BE2C (cell line): ENCODE measurements around the gene ABCA7.

Experiments
- DNase-seq: peaks from one replicate; pipeline ENCODE4 v3.0.0-alpha.2; 2020
- H3K27me3 ChIP-seq: fragments of 250-450 bp; sonication (Bioruptor Pico); 2 replicates; pipeline ENCODE4 v1.5.1; 2020; ENCODE audit warnings: mild to moderate bottlenecking
- H3K36me3 ChIP-seq: fragments of 250-450 bp; sonication (Bioruptor Pico); 2 replicates; pipeline ENCODE4 v1.5.1; 2020; ENCODE audit warnings: mild to moderate bottlenecking
- H3K4me1 ChIP-seq: fragments of 250-450 bp; sonication (Bioruptor Pico); 2 replicates; pipeline ENCODE4 v1.5.1; 2020
- H3K4me3 ChIP-seq: 2 replicates; pipeline ENCODE4 v1.5.1; 2011; ENCODE audit warnings: low read depth, low read length
- H3K9me3 ChIP-seq: fragments of 250-450 bp; sonication (Bioruptor Pico); 2 replicates; pipeline ENCODE4 v1.5.1; 2020
- CTCF ChIP-seq: IDR thresholded peaks from 2 replicates; pipeline ENCODE4 v1.5.1; 2012; ENCODE audit warnings: mild to moderate bottlenecking, low read depth, low read length

The ABCA7 gene

GRCh38 chr19:1086613-1087012 lies 46.7 kb downstream of the ABCA7 start:
- Histone ChIP-seq H3K9me3 (no peaks in the 10 kb centered on the region), H3K4me1 (peaks cover 4% of the 10 kb centered on the region; the same call in 1 of the 2 replicates), H3K27me3 (peaks cover 17% of the 10 kb centered on the region), H3K4me3 (no peak overlapping the region), H3K36me3 (peaks cover 26% of the 10 kb centered on the region)
- DNase-seq = no peak
- no peak for TF ChIP-seq CTCF

- Histone ChIP-seq H3K9me3 (no peaks in the 10 kb centered on the region), H3K4me1 (peaks cover 3% of the 10 kb centered on the region; the same call in 1 of the 2 replicates), H3K36me3 (peaks cover 37% of the 10 kb centered on the region), H3K27me3 (peaks cover 17% of the 10 kb centered on the region), H3K4me3 (no peak overlapping the region)
- TF ChIP-seq CTCF = no peak
- no peak for DNase-seq
Observed at GRCh38 chr19:1087813-1088415, 48.0 kb downstream of the ABCA7 start.

GRCh38 chr19:1088416-1089010 lies 48.6 kb downstream of the ABCA7 start:
- DNase-seq = no peak
- H3K4me3 ChIP-seq = no peak overlapping the region
- peaks cover 17% of the 10 kb centered on the region for H3K27me3 ChIP-seq
- H3K36me3 ChIP-seq = peaks cover 43% of the 10 kb centered on the region
- no peaks in the 10 kb centered on the region for H3K9me3 ChIP-seq
- no peak for TF ChIP-seq CTCF
- no peaks in the 10 kb centered on the region; the same call in 1 of the 2 replicates for H3K4me1 ChIP-seq

GRCh38 chr19:1089126-1089771 lies 49.3 kb downstream of the ABCA7 start:
- Histone ChIP-seq H3K27me3 (peaks cover 14% of the 10 kb centered on the region), H3K36me3 (peaks cover 50% of the 10 kb centered on the region), H3K4me1 (peaks cover 4% of the 10 kb centered on the region), H3K4me3 (no peak overlapping the region), H3K9me3 (no peaks in the 10 kb centered on the region)
- TF ChIP-seq CTCF = no peak
- DNase-seq = no peak

- H3K27me3 ChIP-seq = peaks cover 7% of the 10 kb centered on the region
- no peaks in the 10 kb centered on the region for H3K9me3 ChIP-seq
- H3K36me3 ChIP-seq = peaks cover 51% of the 10 kb centered on the region
- H3K4me3 ChIP-seq = no peak overlapping the region
- no peak for TF ChIP-seq CTCF
- no peak for DNase-seq
- H3K4me1 ChIP-seq = peaks cover 4% of the 10 kb centered on the region
Observed at GRCh38 chr19:1089891-1090290, 50.0 kb downstream of the ABCA7 start.
